ENCODE results near the gene FLNC.

GRCh38 chr7:128842674-128843641 lies 12.8 kb downstream of the FLNC start:
- no peak for TF ChIP-seq CTCF (IDR thresholded peaks at IDR 0.05)
- TF ChIP-seq POLR2A (IDR thresholded peaks at IDR 0.05) = no peak

All from uterus (tissue), 2 donors.